PFSK-1 (cell line): Measurements from ENCODE around the gene RTN4RL1.

Experiments used
- FOXP2 ChIP-seq: optimal IDR thresholded peaks from 2 replicates; pipeline ENCODE3; 2011; ENCODE audit warnings: borderline replicate concordance, control low read depth, inconsistent platforms; ENCODE audit not compliant: insufficient read depth; ENCODE audit errors: extremely low read length, extremely low read depth
- POLR2AphosphoS5 ChIP-seq: IDR thresholded peaks from 2 replicates; pipeline ENCODE4 v1.6.1; 2012; ENCODE audit warnings: low read depth, mild to moderate bottlenecking, control low read depth, low read length, moderate library complexity
- REST ChIP-seq, 2 experiments: IDR thresholded peaks; 2 replicates each; pipeline versions ENCODE4 v1.6.1 to v1.8.0; 2011 to 2012; ENCODE audit warnings: low read depth in 2 of 2, low read length in 2 of 2, control low read depth in 1 of 2, inconsistent platforms in 1 of 2, mild to moderate bottlenecking in 1 of 2, moderate library complexity in 1 of 2; ENCODE audit not compliant: insufficient read depth in 1 of 2
- SIN3A ChIP-seq: IDR thresholded peaks from 2 replicates; pipeline ENCODE4 v1.6.1; 2012; ENCODE audit warnings: mild to moderate bottlenecking, low read length, moderate library complexity, borderline replicate concordance; ENCODE audit not compliant: insufficient read depth
- TAF1 ChIP-seq: IDR thresholded peaks from 2 replicates; pipeline ENCODE4 v1.6.1; 2012; ENCODE audit warnings: low read length, control low read depth, borderline replicate concordance; ENCODE audit not compliant: insufficient read depth

The RTN4RL1 gene

GRCh38 chr17:1888741-1889140 is 136.4 kb downstream of the RTN4RL1 start:
- TF ChIP-seq FOXP2 (no peak), SIN3A (no peak), POLR2AphosphoS5 (no peak), TAF1 (no peak), REST (IDR thresholded peaks at IDR 0.05; ENCODE audit: insufficient read depth in 1 of 2, low read depth in 2 of 2, low read length in 2 of 2) (no peak)
